ENCODE measurements around the gene LPCAT1.
"Not testable (repeated sequence)": the region's sequence is repeated elsewhere in the genome, so short reads cannot be mapped to it uniquely, and the experiment has no call there.

Gene LPCAT1

DNA sequence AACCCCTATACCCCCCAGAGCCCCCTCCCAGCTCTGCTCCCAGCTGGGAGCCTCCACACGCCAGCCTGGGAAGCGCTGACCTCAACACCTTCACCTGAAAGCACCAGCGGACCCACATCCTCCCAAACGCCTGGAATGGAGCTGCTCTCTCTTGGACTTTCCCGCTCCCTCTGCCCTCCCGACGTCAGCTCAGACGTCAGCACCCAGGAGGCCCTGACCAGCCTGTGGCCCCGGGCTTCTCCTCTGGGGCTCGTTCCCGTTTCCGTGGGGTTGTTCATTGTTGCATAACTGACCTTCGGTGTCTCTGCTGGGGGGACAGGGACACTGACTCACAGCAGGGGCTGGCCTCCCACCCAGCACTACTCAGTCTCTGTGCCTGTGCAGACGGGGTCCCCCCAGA lies 43.5 kb downstream of the LPCAT1 start:
- no peak for DNase-seq (ENCODE audit: low read depth)

DNA sequence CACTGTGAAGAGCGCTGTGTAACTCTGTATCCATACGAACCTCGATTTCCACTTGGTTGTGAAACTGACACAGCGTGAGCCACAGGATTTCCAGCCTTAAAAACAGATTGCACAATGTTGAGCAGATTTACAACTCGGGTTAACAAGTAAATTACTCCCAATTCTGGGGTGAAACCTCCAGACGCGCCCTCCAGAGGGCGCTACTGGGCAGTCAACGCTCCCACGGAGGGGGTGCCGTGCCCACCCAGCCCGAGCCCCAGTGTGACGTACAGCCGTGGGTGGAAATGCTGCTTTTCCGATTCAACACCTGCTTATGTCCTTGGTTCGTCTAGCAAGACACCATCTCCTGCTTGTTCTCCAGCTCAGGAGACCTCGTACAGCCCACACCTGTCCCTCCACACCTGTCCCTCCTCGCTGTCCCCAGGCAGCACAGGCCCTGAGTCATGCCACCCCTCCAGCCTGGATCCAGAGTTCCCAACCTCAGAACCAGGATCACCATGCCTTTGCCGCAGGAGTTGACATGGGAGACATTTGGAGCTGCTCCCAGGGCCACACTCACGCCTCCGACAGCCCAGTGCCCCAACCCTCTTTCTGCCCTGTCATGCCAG lies 44.1 kb downstream of the LPCAT1 start:
- peak; percentile 32 for DNase-seq (ENCODE audit: low read depth)

DNA sequence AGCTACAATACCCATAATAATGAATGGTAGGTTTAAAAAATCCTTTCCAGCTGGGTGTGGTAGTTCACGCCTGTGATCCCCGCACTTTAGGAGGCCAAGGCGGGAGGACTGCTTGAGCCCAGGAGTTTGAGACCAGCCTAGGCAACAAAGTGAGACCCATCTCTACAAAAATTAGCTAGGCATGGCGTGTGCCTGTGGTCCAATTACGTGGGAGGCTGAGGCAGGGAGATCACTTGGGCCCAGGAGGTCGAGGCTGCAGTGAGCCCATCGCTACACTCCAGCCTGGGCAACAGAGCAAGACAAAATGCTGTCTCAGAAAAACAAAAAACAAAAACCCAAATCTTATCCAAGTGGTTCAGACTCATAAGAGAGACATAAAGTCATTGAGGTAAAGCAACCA lies 44.7 kb downstream of the LPCAT1 start:
- DNase-seq (ENCODE audit: low read depth): no peak

GRCh38 chr5:1478271-1479035 lies 45.3 kb downstream of the LPCAT1 start:
- no peak for DNase-seq (ENCODE audit: low read depth)

DNA sequence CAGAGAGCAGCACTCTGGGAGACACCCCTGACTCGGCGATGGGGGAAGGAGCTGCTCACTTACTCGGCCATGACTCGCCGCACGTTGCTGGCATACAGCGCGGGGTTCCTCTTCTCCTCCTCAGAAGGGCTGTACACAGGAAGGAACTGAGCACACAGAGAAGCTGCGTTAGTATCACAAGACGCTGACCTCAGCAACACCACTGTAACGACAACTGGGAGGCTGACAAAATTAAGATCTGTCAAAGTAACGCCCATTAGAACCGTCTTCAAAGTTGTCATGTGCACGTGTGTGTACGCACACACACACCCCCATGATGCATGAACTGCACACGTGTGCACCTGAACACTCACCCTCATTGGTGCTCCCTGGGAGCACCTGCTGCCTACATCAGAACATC lies 46.4 kb downstream of the LPCAT1 start:
- no peak for DNase-seq (ENCODE audit: low read depth)

- DNase-seq (ENCODE audit: low read depth): no peak
Observed at GRCh38 chr5:1476967-1477310, 46.8 kb downstream of the LPCAT1 start.

- no peak for DNase-seq (ENCODE audit: low read depth)
Observed at GRCh38 chr5:1476181-1476966, 47.4 kb downstream of the LPCAT1 start.

DNA sequence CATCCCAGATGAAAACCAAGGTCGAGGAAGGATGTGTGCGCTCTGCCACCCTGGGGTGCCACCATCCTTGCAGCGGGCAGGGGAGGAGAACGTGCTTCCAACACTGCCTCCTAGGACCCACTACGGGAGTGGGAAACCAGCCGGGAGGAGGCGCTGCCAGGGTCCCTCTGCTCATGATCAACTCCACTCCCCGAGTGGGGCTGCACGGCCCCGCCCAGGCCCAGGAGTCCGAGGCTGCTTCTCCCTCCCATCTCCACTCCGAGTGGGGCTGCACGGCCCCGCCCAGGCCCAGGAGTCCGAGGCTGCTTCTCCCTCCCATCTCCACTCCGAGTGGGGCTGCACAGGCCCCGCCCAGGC lies 48.2 kb downstream of the LPCAT1 start:
- DNase-seq (ENCODE audit: low read depth): not testable (repeated sequence)

GRCh38 chr5:1474866-1475543 lies 48.8 kb downstream of the LPCAT1 start:
- no peak for DNase-seq (ENCODE audit: low read depth)

- DNase-seq (ENCODE audit: low read depth): no peak
Observed at GRCh38 chr5:1474183-1474839, 49.4 kb downstream of the LPCAT1 start.

DNA sequence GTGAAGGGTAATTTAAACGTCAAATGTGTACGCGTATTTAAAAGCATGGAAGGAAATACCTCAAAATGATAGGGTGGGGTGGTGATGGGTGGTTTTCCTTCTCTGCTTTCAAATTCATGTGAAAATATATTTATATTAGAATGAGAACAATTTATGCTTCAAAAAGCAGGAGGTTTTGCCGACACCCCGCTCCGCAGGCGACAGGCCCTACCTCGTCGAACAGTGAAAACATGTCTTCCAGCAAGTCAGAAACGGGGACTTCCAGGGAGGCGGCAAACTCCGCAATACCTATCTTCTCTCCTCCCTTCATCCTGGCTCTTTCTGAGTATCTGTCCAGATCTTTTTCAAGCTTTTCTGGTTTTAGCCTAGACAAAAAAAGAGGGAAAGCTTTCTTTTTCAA lies 50.0 kb downstream of the LPCAT1 start:
- no peak for DNase-seq (ENCODE audit: low read depth)

DNA sequence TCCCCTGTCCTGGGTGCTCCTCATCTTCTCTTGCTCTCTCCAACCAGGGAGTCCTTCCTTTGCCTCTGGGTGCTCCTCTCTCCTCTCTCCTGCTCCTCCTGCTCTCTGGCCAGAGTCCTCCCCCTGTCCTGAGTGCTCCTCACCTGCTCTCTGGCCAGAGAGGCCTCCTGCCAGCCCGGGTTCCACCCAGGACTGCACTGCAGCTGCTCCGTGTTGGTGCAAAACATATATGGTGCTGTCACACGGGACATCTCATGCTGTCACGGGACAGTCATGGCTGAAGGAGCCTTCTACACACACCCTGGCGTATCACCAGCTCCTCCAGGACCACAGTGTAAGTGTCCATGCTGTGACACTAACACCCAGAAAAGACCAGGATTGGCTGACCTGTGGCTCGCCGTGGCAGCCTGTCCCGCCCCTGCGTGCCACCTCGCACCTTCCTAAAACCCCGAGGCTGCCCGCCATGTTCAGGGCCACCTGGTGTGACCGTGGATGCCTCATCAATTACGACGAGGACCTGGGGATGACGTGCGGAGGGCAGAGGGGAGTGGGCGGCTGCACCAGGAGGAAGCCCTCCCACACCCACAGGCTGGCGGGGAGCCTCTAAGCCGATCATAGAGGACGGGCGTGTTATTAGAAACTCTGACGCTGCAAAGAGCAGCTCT lies 50.7 kb downstream of the LPCAT1 start:
- DNase-seq (ENCODE audit: low read depth): no peak

GRCh38 chr5:1471997-1472963 lies 51.5 kb downstream of the LPCAT1 start:
- no peak for DNase-seq (ENCODE audit: low read depth)

- DNase-seq (ENCODE audit: low read depth): no peak
Observed at GRCh38 chr5:1471240-1471853, 52.4 kb downstream of the LPCAT1 start.

- no peak for DNase-seq (ENCODE audit: low read depth)
Observed at GRCh38 chr5:1470762-1471211, 53.0 kb downstream of the LPCAT1 start.

GRCh38 chr5:1468629-1469527 lies 54.9 kb downstream of the LPCAT1 start:
- DNase-seq (ENCODE audit: low read depth): no peak

DNA sequence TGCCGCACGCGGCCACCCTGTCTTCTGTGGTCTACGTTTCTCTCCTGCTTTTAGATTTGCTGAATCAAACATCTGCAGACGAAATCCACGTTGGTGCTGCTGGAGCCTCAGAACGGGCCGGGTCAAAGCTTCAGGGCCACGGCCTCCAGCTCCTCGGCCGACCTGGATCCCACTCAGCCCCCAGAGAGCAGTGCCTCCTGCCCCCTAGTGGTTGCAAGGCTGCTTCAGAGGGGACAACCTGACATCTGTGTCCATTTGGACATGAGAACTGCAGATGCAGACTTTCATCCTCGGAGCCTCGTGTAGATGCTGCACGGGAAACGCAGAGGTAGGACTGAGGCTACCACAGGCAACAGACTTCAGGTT lies 55.5 kb downstream of the LPCAT1 start:
- no peak for DNase-seq (ENCODE audit: low read depth)

DNA sequence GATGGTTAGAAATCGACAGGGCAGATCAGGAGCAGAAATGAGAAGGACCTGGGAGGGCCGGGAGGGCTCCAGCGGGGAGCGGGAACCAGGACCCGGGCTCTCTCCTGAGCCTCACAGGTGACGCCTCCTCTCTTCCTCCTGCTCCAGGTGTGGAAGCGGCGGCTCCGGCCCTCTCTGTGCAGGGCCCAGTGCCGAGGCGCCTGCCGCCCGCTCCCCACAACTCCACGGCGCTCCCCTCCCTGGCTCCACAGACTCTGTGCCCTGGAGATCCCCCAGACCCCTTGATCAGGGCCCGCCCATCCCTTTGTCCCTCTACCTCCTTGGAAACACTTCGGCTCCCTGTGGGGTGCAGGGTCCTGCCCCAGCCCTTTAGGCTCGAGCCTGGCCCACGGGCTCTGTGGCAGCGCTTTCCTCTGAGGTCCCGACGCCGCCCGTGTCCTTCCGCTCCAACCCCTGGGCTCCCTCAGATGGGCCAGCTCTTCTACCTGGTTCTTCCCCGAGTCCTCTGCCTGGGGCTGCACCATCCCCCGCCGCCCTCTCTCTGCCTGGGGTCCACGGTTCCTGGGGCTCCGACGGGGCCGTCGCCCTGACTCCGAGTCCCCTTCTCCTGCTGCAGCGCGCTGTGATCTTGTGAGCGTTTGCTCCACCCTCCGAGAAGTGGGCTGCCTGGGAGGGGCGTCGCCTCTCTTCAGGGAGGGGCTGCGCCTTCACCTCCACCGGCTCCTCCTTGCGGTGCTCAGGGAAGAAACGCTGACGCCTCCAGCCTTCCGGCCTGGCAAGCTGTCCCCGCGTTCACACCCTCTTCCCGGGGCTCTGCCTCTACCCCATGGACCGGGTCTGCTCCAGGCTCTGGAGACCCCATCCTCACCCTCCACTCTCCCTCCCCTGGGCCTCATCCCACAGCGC lies 56.2 kb downstream of the LPCAT1 start:
- no peak for DNase-seq (ENCODE audit: low read depth)
